Prostate gland (tissue), 2 donors: ENCODE results near the gene IL21R. TPM values are rescaled to one million over a fixed set of nuclear protein-coding genes. Genes with fewer than 3 reads are reported as not detected.

Source experiments
- DNase-seq: peaks from one replicate; pipeline ENCODE4 v3.0.0-alpha.2; 2019; ENCODE audit warnings: low spot score
- H3K27ac ChIP-seq, 2 donors: fragments of 200-600 bp; sonication (generic); 2 replicates each; pipeline ENCODE4 v1.5.1; 2017 to 2019
- H3K27me3 ChIP-seq: fragments of 200-600 bp; sonication (generic); replicated peaks from 2 replicates; pipeline ENCODE4 v1.5.1; 2019; ENCODE audit not compliant: insufficient read depth
- H3K36me3 ChIP-seq, 2 donors: fragments of 200-600 bp; sonication (generic); 1 replicate in 1 of 2; 2 replicates in 1 of 2; pipeline versions ENCODE4 v1.5.1 to v1.8.1; 2017 to 2019
- H3K4me1 ChIP-seq: fragments of 200-600 bp; sonication (generic); replicated peaks from 2 replicates; pipeline ENCODE4 v1.5.1; 2019
- H3K4me3 ChIP-seq, 2 donors: fragments of 200-600 bp; sonication (generic); 2 replicates each; pipeline ENCODE4 v1.5.1; 2017 to 2019
- H3K9me3 ChIP-seq: fragments of 200-600 bp; sonication (generic); 2 replicates; pipeline ENCODE4 v1.5.1; 2017
- CTCF ChIP-seq, 4 experiments: fragments of 200-600 bp in 2 of 4; fragments of 450-650 bp in 2 of 4; sonication (generic) in 2 of 4; IDR thresholded peaks; 1 replicate in 3 of 4; 2 replicates in 1 of 4; pipeline ENCODE4 v1.5.1; 2016 to 2019; ENCODE audit warnings: antibody characterized with exemption in 4 of 4, mild to moderate bottlenecking in 2 of 4, moderate library complexity in 2 of 4
- POLR2A ChIP-seq: fragments of 450-650 bp; IDR thresholded peaks from one replicate; pipeline ENCODE4 v1.6.1; 2016; ENCODE audit warnings: antibody characterized with exemption, mild to moderate bottlenecking
- POLR2AphosphoS5 ChIP-seq: sonication (generic); formaldehyde crosslinking; IDR thresholded peaks from one replicate; pipeline ENCODE4 v1.6.1; 2017; ENCODE audit warnings: antibody characterized with exemption
- WGBS: methylation state at CpG from one replicate; pipeline ENCODE4 v1.1.5; 2018; 5-methylcytosine and 5-hydroxymethylcytosine counted together
- intact Hi-C: fragments of 100-400 bp; cut with DNase I; formaldehyde crosslinking; loops from one replicate; pipeline ENCODE4 v1.14.2; 2022
- total RNA-seq, 2 donors: library from RNA; depleted of rRNA; stranded (reverse); fragments of >200 nt; gene quantifications; one replicate each; pipeline ENCODE4 v1.1.0, GENCODE V29; 2016

Gene IL21R
- total RNA-seq, 2 donors from 2014 or later: 0.32 to 0.57 TPM

GRCh38 chr16:27381236-27381635 lies 20.7 kb upstream of the IL21R start:
- Histone ChIP-seq H3K27ac (no peak overlapping the region), H3K27me3 (no peaks in the 10 kb centered on the region), H3K4me3 (no peak overlapping the region), H3K4me1 (no peaks in the 10 kb centered on the region), H3K9me3 (no peaks in the 10 kb centered on the region), H3K36me3 (no peaks in the 10 kb centered on the region)
- no peak for DNase-seq
- TF ChIP-seq CTCF (IDR thresholded peaks at IDR 0.05) (no peak), POLR2A (no peak), POLR2AphosphoS5 (no peak)
- intact Hi-C loops: no loop called here

DNA sequence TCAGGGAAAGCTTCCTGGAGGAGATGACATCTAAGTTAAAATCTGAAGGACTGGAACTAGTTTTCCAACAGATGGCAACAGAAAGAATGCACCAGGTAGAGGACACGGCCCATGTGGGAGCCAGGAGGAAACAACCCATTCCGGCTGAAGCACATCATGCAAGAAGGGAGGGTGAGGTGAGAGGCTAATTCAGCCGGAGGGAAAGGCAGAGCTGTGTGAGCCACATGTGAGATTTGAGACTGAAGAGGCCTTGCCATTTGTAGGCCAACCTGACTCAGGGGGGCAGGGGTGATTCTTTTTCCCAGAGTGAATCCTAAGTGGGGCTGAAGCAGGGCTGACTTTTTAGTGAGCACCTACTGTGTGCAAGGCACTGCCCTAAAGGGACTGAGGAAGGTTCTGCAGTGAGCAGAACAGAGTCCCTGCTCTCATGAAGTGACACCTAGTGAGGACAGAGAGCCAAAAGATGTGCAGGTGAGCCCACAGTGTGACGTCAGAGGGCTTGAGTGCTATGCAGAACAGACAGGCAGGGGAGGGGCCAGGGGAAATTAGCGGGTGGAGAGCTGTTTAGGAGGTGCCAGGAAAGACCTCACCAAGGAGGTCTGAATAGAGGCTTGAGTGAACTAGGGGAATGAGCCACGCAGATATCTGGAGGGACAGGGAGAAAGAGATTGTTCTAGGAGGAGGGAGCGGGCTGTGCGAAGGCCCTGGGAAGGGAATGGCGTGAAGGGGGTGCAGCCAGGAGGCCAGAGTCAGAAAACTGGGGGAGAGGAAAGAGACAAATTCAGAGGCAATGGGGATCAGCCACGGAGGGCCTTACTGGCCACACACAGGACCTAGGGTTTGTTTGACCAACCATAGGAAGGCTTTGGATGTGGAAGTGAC lies 19.8 kb upstream of the IL21R start:
- H3K36me3 ChIP-seq: no peaks in the 10 kb centered on the region
- no peak for DNase-seq
- no peaks in the 10 kb centered on the region for H3K9me3 ChIP-seq
- TF ChIP-seq POLR2A (no peak), CTCF (IDR thresholded peaks at IDR 0.05) (no peak), POLR2AphosphoS5 (no peak)
- WGBS: 71% methylated on average over 10 of the region's 10 CpGs
- H3K4me3 ChIP-seq: no peak overlapping the region
- intact Hi-C loops: no loop called here
- H3K4me1 ChIP-seq: no peaks in the 10 kb centered on the region
- H3K27me3 ChIP-seq: no peaks in the 10 kb centered on the region
- H3K27ac ChIP-seq: no peak overlapping the region

DNA sequence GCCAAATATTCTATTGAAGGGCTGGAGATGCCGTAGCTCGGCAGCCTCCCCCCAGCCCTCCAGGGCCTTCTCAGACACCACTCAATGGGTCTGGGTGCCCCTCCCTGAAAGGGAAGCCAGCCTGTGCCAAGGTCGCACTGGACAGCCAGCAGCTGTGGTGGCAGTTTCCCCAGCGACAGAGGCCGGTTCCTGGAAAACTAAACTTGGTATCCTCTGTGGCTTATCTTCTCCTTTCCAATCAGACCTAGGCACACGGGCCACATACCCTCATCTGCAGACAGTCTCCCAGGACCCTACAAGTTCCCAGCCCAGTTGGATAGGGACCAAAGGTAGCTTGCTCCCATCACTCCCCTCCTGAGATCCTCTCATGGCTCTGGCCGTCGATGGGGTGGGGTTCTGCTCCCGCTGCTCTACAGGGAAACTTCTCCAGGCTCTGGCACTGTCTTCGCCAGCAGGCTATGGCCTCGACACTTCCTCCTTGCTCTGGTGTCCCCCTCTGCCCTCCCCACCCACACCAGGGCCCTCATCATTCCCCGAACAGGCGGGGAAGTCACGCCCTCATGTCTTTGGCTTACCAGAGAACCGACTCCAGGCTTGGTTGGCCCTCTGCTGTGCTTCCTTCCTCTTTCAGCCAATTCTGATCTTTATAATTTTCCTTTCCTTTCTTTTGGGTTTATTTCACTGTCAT lies 18.3 kb upstream of the IL21R start:
- no peaks in the 10 kb centered on the region for H3K4me1 ChIP-seq
- 75% methylated on average over 15 of the region's 15 CpGs for WGBS
- no peak overlapping the region for H3K4me3 ChIP-seq
- H3K9me3 ChIP-seq: no peaks in the 10 kb centered on the region
- no peak for DNase-seq
- intact Hi-C loops: no loop called here
- no peaks in the 10 kb centered on the region for H3K27me3 ChIP-seq
- no peak overlapping the region for H3K27ac ChIP-seq
- TF ChIP-seq POLR2AphosphoS5: no peak
- no peaks in the 10 kb centered on the region for H3K36me3 ChIP-seq

- Histone ChIP-seq H3K9me3 (no peaks in the 10 kb centered on the region), H3K36me3 (no peaks in the 10 kb centered on the region), H3K4me1 (no peaks in the 10 kb centered on the region), H3K4me3 (no peak overlapping the region), H3K27ac (no peak overlapping the region), H3K27me3 (no peaks in the 10 kb centered on the region)
- intact Hi-C loops: no loop called here
- no peak for DNase-seq
- WGBS: 83% methylated on average over 5 of the region's 5 CpGs
- no peak for TF ChIP-seq CTCF (IDR thresholded peaks at IDR 0.05)
- no peak for TF ChIP-seq POLR2AphosphoS5
- no peak for TF ChIP-seq POLR2A
Observed at GRCh38 chr16:27384425-27384824, 17.5 kb upstream of the IL21R start.

DNA sequence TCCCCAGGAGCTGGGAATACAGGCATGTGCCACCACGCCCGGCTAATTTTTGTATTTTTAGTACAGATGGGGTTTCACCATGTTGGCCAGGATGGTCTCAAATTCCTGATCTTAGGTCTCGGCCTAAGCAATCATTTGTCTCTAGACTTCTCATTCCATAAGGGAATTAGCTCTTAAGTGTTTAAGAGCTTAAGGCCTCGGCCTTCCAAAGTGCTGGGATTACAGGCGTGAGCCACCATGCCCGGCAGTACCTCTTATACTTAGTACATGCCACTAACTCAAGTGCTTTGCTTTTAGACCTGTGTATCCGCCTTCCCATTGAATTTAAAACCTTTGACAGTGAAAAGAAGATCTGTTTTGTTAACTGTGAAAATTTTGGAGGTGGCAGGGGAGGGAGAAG lies 16.6 kb upstream of the IL21R start:
- Histone ChIP-seq H3K4me3 (no peak overlapping the region), H3K36me3 (no peaks in the 10 kb centered on the region), H3K9me3 (no peaks in the 10 kb centered on the region), H3K27me3 (no peaks in the 10 kb centered on the region), H3K4me1 (no peaks in the 10 kb centered on the region), H3K27ac (no peak overlapping the region)
- intact Hi-C loops: no loop called here
- no peak for DNase-seq
- WGBS: 89% methylated on average over 7 of the region's 7 CpGs
- TF ChIP-seq POLR2AphosphoS5: no peak
